Measurements from ENCODE around the gene UNC13A. TPM values are rescaled to one million over a fixed set of nuclear protein-coding genes. Genes with fewer than 3 reads are reported as not detected.

Gene UNC13A
- total RNA-seq, 2 donors from 2014 or later = 0.14 to 2.4 TPM

GRCh38 chr19:17564781-17565180 is 123.4 kb downstream of the UNC13A start:
- Histone ChIP-seq H3K27me3 (replicated peaks; ENCODE audit: insufficient read depth) (no peaks in the 10 kb centered on the region), H3K36me3 (peaks cover 0 to 6% of the 10 kb centered on the region in 2 donors), H3K27ac (no peak overlapping the region), H3K9me3 (no peaks in the 10 kb centered on the region), H3K4me3 (no peak overlapping the region), H3K4me1 (replicated peaks) (no peaks in the 10 kb centered on the region)
- no peak for TF ChIP-seq POLR2AphosphoS5 (IDR thresholded peaks at IDR 0.05)
- no peak for TF ChIP-seq CTCF (IDR thresholded peaks at IDR 0.05)
- no peak for TF ChIP-seq POLR2A (IDR thresholded peaks at IDR 0.05)
- 71% methylated on average over 6 of the region's 6 CpGs for WGBS
- intact Hi-C loops (cut with DNase I) = no loop called here
- no peak for DNase-seq (ENCODE audit: low spot score)

GRCh38 chr19:17562561-17562960 is 125.6 kb downstream of the UNC13A start:
- H3K4me3 ChIP-seq = no peak overlapping the region
- 84% methylated on average over 11 of the region's 11 CpGs for WGBS
- DNase-seq (ENCODE audit: low spot score) = no peak
- no peaks in the 10 kb centered on the region for H3K27me3 ChIP-seq (replicated peaks; ENCODE audit: insufficient read depth)
- H3K4me1 ChIP-seq (replicated peaks) = no peaks in the 10 kb centered on the region
- peaks cover 0 to 8% of the 10 kb centered on the region in 2 donors for H3K36me3 ChIP-seq
- no peaks in the 10 kb centered on the region for H3K9me3 ChIP-seq
- no peak overlapping the region for H3K27ac ChIP-seq
- TF ChIP-seq POLR2AphosphoS5 (IDR thresholded peaks at IDR 0.05) (no peak), POLR2A (IDR thresholded peaks at IDR 0.05) (no peak), CTCF (IDR thresholded peaks at IDR 0.05) (no peak)
- intact Hi-C loops (cut with DNase I) = no loop called here

GRCh38 chr19:17562097-17562496 is 126.1 kb downstream of the UNC13A start:
- DNase-seq (ENCODE audit: low spot score) = no peak
- Histone ChIP-seq H3K27ac (no peak overlapping the region), H3K4me1 (replicated peaks) (no peaks in the 10 kb centered on the region), H3K4me3 (no peak overlapping the region), H3K36me3 (peaks cover 0 to 8% of the 10 kb centered on the region in 2 donors), H3K9me3 (no peaks in the 10 kb centered on the region), H3K27me3 (replicated peaks; ENCODE audit: insufficient read depth) (no peaks in the 10 kb centered on the region)
- TF ChIP-seq CTCF (IDR thresholded peaks at IDR 0.05) = no peak
- TF ChIP-seq POLR2A (IDR thresholded peaks at IDR 0.05) = no peak
- no peak for TF ChIP-seq POLR2AphosphoS5 (IDR thresholded peaks at IDR 0.05)
- intact Hi-C loops (cut with DNase I) = no loop called here
- 95% methylated on average over 4 of the region's 4 CpGs for WGBS

GRCh38 chr19:17560205-17560595 is 128.0 kb downstream of the UNC13A start:
- Histone ChIP-seq H3K27ac (no peak overlapping the region), H3K9me3 (no peaks in the 10 kb centered on the region), H3K4me3 (no peak overlapping the region), H3K36me3 (peaks cover 0 to 8% of the 10 kb centered on the region in 2 donors), H3K4me1 (replicated peaks) (no peaks in the 10 kb centered on the region), H3K27me3 (replicated peaks; ENCODE audit: insufficient read depth) (no peaks in the 10 kb centered on the region)
- intact Hi-C loops (cut with DNase I) = no loop called here
- no peak for DNase-seq (ENCODE audit: low spot score)
- no peak for TF ChIP-seq CTCF (IDR thresholded peaks at IDR 0.05)
- no peak for TF ChIP-seq POLR2AphosphoS5 (IDR thresholded peaks at IDR 0.05)
- TF ChIP-seq POLR2A (IDR thresholded peaks at IDR 0.05) = no peak
- 83% methylated on average over 14 of the region's 14 CpGs for WGBS

- H3K4me3 ChIP-seq = no peak overlapping the region
- 90% methylated on average over 9 of the region's 9 CpGs for WGBS
- intact Hi-C loops (cut with DNase I) = no loop called here
- no peaks in the 10 kb centered on the region for H3K27me3 ChIP-seq (replicated peaks; ENCODE audit: insufficient read depth)
- TF ChIP-seq POLR2A (IDR thresholded peaks at IDR 0.05) (no peak), CTCF (IDR thresholded peaks at IDR 0.05) (no peak), POLR2AphosphoS5 (IDR thresholded peaks at IDR 0.05) (no peak)
- H3K36me3 ChIP-seq = peaks cover 0 to 8% of the 10 kb centered on the region in 2 donors
- no peak overlapping the region for H3K27ac ChIP-seq
- DNase-seq (ENCODE audit: low spot score) = no peak
- no peaks in the 10 kb centered on the region for H3K4me1 ChIP-seq (replicated peaks)
- no peaks in the 10 kb centered on the region for H3K9me3 ChIP-seq
Measured at GRCh38 chr19:17557466-17557865, 130.7 kb downstream of the UNC13A start.

Data from prostate gland (tissue), 2 donors.